ENCODE data around the gene UBE2V1.
"Not testable (repeated sequence)": the region's sequence is repeated elsewhere in the genome, so short reads cannot be mapped to it uniquely, and the experiment has no call there.

GRCh38 chr20:50102551-50102950 lies 10.4 kb downstream of the UBE2V1 start:
- not testable (repeated sequence) for TF ChIP-seq EZH2phosphoT487 (IDR thresholded peaks at IDR 0.05; ENCODE audit: borderline replicate concordance, low read depth, low read length); CTCF (conservative IDR thresholded peaks at IDR 0.05; ENCODE audit: low read length)
